Measurements from ENCODE around the gene CCDC18.
"Not testable (repeated sequence)": the region's sequence is repeated elsewhere in the genome, so short reads cannot be mapped to it uniquely, and the experiment has no call there.

The CCDC18 gene, protein sequence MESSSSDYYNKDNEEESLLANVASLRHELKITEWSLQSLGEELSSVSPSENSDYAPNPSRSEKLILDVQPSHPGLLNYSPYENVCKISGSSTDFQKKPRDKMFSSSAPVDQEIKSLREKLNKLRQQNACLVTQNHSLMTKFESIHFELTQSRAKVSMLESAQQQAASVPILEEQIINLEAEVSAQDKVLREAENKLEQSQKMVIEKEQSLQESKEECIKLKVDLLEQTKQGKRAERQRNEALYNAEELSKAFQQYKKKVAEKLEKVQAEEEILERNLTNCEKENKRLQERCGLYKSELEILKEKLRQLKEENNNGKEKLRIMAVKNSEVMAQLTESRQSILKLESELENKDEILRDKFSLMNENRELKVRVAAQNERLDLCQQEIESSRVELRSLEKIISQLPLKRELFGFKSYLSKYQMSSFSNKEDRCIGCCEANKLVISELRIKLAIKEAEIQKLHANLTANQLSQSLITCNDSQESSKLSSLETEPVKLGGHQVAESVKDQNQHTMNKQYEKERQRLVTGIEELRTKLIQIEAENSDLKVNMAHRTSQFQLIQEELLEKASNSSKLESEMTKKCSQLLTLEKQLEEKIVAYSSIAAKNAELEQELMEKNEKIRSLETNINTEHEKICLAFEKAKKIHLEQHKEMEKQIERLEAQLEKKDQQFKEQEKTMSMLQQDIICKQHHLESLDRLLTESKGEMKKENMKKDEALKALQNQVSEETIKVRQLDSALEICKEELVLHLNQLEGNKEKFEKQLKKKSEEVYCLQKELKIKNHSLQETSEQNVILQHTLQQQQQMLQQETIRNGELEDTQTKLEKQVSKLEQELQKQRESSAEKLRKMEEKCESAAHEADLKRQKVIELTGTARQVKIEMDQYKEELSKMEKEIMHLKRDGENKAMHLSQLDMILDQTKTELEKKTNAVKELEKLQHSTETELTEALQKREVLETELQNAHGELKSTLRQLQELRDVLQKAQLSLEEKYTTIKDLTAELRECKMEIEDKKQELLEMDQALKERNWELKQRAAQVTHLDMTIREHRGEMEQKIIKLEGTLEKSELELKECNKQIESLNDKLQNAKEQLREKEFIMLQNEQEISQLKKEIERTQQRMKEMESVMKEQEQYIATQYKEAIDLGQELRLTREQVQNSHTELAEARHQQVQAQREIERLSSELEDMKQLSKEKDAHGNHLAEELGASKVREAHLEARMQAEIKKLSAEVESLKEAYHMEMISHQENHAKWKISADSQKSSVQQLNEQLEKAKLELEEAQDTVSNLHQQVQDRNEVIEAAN (N-terminal part only)

DNA sequence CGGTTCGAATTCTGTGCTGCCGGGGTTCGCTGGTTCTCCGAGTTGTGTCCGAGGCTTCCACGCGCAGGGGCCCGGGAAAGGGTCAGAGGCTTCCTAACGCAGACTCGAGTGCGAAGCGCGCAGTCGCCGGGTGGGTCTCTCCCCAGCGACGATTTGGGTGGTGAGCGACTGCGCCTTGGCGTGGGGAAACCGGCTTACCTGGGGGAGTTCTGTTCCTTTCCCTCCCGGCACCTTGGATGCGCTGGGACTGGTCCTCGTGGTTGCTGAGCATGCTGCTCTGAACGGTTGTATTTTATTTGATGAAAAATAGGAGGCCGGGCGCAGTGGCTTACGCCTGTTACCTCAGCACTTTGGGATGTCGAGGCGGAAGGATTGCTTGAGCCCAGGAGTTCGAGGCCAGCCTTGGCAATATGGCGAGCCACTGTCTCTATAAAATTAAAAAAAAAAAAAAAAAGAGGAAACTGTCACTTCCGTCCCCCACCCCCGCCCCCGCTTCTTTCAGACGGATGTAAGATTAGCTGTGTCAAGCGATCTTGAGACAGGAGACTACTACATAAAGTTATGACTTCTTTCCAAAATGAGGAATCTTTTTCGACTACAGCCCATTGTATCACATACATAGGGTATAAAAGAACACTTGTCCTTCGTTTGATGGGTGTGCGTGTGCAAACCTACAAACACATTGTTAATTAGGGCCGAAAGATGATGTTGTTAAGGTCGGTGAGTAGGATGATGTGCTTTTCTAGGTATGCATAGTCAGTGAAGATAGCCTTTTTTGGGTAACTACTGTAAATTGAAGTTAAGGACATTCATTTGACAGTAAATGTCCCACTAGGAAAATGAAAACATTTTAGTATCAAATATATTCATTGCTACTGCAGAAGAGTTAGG lies at the start of gene CCDC18:
TSS of gene CCDC18 (plus strand) at position 2 of the 891 bp plus-strand sequence. CDS start 2,638 bp downstream, outside the sequence.
- in situ Hi-C loops (cut with MboI; ENCODE audit: low sequenced_read_pairs): no loop called here

DNA sequence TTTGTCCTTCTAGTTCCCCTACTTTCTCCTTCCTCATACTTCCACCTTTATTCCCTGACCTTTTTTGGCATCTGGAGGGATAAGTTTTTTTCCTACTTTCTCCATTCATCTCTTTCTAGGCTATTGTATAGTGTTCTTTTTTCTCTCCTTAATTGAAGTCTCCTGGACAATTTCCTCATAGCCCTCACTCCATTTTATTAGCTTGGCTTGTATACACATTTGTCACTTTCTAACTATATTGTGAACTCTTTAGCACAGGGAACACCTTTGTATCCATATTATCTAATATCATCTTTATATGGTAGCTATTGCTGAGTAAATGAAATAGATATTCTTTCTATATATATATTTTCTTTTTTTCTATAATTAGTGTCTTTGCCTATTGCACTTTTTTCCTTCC lies 47.9 kb upstream of the CCDC18 start:
- in situ Hi-C loops (cut with MboI; ENCODE audit: low sequenced_read_pairs): no loop called here

DNA sequence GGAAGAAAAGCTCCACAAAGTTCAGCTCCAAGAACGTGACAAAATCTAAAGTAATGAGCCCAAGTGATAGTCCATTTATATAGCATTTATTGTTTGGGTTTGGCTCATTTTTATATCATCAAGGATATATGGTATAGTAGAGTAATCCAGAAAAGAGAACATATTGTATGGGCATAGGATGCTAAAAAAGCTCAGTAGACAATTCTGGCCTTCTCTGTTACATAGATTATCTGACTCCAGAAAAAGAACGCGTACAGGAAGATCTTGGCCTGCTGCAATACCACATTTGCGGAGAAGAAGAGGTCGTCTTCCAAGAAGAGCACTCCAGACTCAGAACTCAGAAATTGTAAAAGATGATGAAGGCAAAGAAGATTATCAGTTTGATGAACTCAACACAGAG lies 44.1 kb upstream of the CCDC18 start:
- in situ Hi-C loops (cut with MboI; ENCODE audit: low sequenced_read_pairs): no loop called here

DNA sequence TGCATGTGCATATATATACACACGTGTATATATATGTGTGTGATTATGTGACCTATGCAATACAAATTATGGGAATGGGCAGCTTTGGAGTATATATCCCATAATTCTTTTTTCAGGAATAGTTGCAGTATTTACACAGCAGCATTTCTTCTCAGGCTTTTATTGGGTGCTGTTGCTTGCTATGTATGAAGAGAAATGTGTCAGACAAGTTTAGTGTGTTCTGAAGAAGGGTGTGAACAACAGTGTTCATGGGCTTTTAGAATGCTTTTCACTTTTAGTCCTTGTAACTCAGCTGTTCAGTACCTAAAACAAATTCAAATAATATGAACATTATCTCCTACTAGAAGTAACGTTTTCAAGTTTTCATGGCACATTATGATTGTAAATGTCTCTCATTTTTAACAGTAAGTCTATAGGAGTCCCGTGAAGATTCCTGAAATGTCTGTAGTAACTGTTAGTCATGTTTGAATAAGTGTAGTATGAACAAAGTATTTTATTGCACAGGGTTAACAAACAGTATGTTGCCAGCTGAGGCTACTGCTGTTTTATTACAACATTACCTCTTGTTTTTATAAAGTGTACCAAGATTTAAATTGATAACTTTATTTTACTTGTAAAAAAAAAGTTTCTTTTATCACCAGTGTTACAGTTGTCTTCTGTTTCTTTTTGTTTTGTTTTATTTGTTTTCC lies 42.8 kb upstream of the CCDC18 start:
- in situ Hi-C loops (cut with MboI; ENCODE audit: low sequenced_read_pairs): no loop called here

DNA sequence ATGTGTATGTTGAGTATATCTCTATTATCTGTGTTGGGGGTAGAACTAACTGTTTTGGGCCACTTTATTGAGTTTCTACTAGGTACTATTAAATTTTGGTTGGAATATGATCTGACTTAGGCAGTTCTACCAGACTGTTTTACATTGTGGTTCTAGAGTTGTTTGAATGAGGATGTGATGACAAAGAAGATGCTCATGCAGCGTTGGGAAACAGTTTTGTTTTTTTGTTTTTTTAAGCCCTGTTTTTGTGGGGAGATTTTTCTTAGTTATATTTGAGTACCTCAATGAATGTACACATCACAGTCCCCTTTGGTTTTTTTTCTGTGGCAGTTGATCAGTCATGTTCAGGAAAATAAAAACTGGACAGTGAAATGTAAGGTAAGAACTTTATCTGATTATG lies 40.4 kb upstream of the CCDC18 start:
- in situ Hi-C loops (cut with MboI; ENCODE audit: low sequenced_read_pairs): no loop called here

DNA sequence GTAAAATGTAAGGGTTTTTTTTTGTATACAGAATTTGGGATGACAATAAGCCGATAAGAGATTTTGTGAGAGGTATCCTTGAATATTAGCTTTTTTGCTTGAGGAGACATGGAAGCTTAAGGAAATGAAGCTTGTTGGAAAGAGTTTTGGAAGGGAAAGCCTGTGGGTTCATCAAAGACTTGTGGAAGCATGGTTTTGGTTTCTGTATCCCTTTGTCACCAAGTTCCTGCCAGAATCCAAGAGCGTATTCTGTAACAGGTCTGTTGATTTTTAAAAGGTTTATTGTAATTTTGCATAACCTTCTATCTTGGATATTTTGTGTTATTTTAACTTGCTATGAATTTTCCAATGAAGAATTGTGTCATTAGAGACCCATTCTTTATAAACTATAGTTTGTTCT lies 38.4 kb upstream of the CCDC18 start:
- in situ Hi-C loops (cut with MboI; ENCODE audit: low sequenced_read_pairs): no loop called here

DNA sequence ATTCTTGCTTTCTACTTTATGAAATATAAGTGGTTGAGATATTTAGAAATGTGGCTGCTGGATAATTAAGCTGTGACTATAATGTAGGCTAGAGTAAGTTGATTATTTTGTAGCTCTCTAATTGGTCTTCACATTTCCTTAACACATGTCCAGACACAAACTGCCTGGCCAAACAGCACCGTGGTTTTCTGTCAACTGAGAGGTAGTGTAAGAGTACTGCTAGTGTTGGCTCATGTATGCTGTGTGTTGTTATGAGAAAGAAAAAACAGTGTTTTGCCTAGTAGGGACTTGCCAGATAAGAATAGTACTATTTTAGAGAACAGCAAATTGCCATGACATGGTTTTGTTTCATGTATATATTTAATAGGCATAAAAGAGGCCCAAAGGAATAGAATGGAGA lies 37.4 kb upstream of the CCDC18 start:
- in situ Hi-C loops (cut with MboI; ENCODE audit: low sequenced_read_pairs): no loop called here

DNA sequence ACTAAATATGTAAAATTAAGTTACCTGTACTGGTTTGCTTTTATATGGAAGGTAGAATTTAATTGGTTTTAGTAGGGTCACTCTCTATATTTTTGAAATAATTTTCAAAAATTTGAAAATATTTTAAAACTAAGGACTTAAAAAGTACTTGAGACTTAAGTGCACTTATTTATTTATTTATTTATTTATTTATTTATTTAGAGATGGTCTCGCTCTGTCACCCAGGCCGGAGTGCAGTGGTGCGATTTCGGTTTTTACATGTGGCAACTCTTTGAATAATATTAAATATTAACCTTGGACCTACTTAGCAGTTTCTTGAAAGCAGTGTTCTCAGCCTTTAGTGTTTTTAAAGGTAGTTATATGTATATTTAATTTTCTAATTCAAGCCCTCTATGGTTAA lies 36.8 kb upstream of the CCDC18 start:
- in situ Hi-C loops (cut with MboI; ENCODE audit: low sequenced_read_pairs): no loop called here

DNA sequence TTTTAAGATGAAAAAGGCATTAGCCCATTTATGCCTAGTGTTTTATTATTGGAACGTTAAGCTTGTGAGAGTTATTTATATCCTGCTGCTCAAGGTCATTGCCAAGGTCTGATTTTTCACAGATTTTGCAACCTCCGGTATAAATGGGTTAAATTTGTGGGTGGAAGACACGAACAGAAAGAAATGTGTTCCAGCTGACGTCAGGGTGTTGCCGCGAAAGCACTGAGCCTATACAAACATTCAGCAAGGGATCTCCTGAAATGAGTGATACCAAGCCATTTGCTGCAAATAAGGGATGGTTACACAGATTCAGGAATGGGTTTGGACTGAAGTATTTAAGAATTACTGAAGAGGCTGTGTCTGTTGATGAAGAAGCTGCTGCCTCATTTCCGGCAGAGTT lies 32.5 kb upstream of the CCDC18 start:
- in situ Hi-C loops (cut with MboI; ENCODE audit: low sequenced_read_pairs): no loop called here

DNA sequence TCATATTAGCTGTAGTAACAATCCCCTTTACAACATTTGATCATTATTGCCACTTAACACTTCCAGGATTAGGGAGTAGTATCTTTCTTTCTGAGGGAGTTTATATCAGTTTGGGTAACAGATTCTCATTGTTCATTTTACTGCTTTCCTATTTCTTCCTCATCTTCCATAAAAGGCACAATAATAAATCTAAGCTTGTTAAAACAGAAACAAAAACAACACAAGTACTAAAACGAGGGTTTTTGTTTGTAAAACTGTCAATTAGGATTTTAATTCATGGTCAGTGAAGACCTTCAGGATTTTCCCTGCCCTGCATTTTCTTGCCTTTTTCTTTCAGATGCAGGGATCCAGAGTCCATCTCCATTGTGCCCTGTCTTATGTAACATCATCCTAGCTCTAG lies 29.8 kb upstream of the CCDC18 start:
- in situ Hi-C loops (cut with MboI; ENCODE audit: low sequenced_read_pairs): no loop called here

DNA sequence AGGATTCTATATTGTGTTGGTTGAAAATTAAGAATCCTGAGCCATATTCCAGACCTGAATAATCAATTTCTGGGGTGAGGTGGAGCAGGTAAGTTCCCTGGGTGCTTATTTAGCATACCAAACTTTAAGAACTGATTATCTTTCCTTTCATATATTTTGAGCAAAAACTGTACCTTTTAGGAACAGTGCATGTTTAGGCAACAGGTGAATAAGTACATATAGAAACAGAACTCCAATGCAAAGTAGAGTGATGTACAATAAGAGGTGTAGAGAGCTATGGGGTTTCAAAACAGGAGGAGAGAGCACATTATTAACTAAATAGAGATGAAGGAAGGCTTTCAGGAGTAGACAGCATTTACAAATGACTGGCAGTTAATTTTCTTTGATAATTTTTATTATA lies 29.1 kb upstream of the CCDC18 start:
- in situ Hi-C loops (cut with MboI; ENCODE audit: low sequenced_read_pairs): no loop called here

DNA sequence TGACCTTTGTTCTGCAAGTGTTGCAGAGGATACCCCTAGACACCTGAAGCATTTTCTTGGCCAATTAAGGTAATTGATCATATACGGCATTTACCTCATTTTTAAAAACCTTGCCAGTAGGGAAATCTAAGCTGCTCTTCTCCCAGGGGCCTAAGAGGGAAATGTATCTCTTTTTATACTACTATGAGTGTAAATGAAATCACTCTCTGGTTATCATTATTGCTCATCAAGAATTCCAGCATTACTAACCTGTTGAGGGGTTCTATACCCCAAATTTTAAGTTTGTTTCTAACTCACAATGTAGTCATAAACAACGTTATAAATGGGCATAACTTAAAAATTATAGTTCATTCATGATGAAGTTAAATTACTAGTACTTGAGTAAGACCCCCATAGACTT lies 27.7 kb upstream of the CCDC18 start:
- in situ Hi-C loops (cut with MboI; ENCODE audit: low sequenced_read_pairs): no loop called here

DNA sequence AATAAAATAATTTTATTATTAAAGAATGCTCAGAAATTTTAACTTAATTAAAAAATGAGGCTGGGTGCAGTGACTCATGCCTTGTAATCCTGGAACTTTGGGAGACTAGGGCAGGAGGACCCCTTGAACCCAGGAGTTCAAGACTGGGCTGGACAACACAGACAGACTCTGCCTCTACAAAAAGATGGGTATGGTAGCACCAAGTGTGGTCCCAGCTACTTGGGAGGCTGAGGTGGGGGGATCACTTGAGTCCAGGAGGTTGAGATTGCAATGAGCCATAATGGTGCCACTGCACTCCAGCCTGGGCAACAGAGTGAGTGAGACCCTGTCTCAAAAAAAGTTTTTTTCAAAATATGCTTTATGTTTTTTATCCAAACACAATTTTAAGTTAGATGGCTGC lies 25.6 kb upstream of the CCDC18 start:
- in situ Hi-C loops (cut with MboI; ENCODE audit: low sequenced_read_pairs): no loop called here

DNA sequence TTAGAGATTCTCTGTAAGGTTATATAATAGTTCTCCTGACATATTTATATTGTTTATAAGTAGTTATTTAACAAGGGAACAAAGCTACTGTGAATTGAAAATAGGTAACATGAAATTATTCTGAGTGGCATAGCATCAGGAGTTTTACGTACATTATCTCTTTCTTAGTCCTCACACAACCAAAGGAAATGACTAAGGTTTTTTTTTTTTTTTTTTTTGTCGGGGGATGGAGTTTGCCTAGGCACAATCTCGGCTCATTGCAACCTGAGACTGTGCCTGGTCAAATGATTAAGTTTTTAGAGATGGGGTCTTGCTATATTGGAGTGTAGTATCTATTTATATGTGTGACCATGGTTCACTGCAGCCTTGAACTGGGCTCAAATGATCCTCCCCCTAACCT lies 25.2 kb upstream of the CCDC18 start:
- in situ Hi-C loops (cut with MboI; ENCODE audit: low sequenced_read_pairs): no loop called here

DNA sequence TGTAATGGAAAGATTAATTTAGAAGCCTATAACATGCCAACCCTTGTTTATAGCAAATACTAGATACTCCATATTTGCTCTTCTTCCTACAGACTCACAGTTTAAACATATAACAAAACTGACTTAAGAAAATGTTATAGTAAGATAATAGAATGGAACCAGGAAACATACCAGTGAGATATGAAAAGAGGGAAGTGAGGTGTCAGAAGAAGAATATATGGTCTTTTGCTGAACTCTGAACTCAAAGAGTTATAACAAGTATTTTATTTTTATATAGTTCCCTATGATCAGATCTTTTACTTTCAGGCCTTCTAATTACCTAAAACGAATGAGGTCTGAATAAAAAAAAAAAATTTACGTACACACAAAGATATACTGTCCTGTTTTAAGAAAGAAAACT lies 21.2 kb upstream of the CCDC18 start:
- in situ Hi-C loops (cut with MboI; ENCODE audit: low sequenced_read_pairs): no loop called here

DNA sequence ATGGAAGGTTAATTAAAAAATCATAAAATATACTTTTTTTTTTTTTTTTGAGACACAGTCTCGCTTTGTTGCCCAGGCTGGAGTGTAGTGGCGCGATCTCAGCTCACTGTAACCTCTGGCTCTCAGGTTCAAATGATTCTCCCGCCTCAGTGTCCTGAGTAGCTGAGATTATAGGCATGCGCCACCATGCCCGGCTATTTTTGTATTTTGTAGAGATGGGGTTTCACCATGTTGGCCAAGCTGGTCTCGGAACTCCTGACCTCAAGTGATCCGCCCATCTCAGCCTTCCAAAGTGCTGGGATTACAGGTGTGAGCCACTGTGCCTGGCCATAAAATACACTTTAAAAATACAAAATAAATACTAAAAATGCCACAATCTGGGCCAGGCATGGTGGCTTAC lies 17.2 kb upstream of the CCDC18 start:
- in situ Hi-C loops (cut with MboI; ENCODE audit: low sequenced_read_pairs): not testable (repeated sequence)

DNA sequence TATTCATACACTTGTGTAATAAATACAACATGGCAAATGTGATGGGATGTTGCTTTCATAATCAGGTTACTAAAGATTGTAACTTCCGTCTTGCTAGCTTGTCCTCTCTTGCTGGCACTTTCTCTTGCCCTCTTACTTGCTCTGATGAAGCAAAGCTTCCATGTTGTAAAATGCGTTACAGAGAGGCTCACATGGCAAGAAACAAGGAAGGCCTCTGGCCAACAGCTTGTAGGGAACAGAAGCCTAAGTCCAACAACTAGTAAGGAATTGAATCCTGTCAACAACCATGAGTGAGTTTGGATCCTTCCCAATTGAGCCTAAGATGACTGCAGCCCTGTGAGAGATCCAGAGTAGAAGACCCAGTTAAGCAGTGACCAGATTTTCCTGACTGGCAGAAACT lies 15.7 kb upstream of the CCDC18 start:
- in situ Hi-C loops (cut with MboI; ENCODE audit: low sequenced_read_pairs): no loop called here

DNA sequence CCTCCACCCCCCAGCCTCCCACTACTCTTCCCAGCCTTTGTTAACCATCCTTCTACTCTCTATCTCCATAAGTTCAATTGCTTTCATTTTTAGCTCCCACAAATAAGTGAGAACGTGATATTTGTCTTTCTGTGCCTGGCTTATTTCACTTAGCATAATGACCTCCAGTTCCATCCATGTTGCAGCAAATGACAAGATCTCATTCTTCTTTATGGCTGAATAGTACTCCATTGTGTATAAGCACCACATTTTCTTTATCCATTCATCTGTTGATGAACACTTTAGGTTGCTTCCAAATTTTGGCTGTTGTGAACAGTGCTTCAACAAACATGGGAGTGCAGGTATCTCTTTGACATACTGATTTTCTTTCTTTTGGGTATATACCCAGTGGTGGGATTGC lies 14.6 kb upstream of the CCDC18 start:
- in situ Hi-C loops (cut with MboI; ENCODE audit: low sequenced_read_pairs): not testable (repeated sequence)

DNA sequence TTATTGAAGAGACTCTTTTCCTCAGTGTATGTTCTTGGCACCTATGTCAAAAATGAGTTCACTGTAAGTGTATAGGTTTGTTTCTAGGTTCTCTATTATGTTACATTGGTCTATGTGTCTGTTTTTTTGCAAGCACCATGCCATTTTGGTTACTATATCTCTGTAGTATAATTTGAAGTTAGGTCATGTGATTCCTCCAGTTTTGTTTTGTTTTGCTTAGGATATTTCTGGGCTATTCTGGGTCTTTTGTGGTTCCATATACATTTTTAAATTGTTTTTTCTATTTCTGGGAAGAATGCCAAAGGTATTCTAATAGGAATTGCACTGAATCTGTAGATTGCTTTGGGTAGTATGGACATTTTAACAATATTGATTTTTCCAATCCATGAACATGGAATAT lies 13.5 kb upstream of the CCDC18 start:
- in situ Hi-C loops (cut with MboI; ENCODE audit: low sequenced_read_pairs): no loop called here
